HG03432 (cell line): ENCODE measurements around the gene TPCN1.
"Not testable (repeated sequence)": the region's sequence is repeated elsewhere in the genome, so short reads cannot be mapped to it uniquely, and the experiment has no call there.

ENCODE experiments used
- ATAC-seq: cut with Tn5 transposase; IDR thresholded peaks from one replicate; pipeline ENCODE4 v1.9.1; 2021; ENCODE audit warnings: mild to moderate bottlenecking, moderate library complexity; ENCODE audit not compliant: unreplicated experiment

TPCN1 gene

DNA sequence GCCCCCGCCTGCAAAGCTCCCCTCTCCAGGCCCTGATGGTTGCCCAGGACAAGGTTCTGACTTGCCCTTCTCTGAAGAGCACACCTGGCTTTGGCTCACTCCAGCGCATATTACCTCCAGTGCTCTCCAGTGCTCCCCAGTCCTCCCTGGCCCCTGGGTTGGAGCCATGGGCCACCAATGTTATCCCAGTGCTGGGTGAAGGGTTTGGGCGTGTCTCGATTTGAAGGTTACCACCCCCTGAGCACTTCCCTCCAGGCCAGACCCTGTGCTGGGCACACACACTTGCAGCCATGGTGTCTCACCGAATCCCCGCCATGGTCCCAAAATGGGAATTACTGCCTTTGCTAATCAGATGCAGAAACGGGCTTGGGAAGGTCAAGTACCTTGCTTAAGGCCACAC lies 24.7 kb upstream of the TPCN1 start:
- no peak for ATAC-seq

DNA sequence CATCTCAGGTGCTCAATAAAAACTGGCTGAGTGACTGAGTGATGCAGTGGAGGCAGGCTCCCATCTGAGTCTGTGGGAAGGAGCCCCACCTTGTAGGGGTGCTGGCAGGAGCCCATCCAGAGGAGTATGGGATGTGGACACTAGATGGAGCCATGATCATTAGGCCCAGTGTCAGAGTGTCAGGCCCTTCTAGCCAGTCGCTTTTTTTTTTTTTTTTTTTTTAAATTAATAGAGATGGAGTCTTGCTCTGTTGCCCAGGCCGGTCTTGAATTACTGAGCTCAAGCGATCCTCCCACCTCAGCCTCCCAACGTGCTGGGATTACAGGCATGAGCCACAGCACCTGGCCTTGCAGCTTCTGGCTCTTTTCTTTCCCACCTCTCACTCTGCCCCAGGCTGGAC lies 24.3 kb upstream of the TPCN1 start:
- ATAC-seq = peak; percentile 81

DNA sequence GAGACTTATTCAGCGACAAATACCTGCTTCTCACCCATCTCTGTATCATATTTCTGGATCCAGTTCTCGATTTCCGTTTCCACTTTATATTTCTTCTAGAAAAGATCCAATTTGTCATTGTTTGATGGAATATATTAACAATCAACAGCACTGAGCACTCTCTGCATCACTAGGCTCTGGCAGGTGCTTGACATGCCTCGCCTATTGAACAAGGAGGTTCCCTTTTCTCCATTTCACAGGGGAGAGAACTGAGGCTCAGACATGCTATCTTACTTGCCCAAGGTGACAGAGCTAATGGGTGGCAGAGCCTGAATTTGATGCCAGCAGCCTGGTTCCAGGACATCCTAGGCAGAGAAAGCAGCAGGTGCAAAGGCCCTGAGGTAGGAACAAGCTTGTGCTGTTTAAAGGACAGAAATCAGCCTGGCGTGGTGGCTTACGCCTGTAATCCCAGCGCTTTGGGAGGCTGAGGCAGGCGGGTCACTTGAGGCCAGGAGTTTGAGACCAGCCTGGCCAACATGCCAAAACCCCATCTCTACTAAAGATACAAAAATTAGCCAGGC lies 23.7 kb upstream of the TPCN1 start:
- ATAC-seq = no peak

DNA sequence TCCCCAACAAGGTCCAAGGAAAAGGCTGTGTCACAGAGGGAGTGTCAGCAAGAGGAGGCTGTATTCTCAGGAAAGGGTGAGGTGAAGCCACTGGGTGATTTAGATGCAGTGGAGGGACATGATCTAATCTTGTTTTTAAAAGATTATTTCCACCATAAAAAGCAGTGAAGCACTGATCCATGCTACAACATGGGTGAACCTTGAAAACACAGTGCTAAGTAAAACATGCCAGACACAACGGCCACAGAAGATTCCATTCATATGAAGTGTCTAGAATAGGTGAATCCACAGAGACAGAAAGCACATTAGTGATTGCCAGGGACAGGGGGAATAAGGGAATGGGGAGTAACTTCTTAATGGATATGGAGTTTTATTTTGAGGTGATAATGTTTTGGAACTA lies 23.0 kb upstream of the TPCN1 start:
- ATAC-seq = no peak

DNA sequence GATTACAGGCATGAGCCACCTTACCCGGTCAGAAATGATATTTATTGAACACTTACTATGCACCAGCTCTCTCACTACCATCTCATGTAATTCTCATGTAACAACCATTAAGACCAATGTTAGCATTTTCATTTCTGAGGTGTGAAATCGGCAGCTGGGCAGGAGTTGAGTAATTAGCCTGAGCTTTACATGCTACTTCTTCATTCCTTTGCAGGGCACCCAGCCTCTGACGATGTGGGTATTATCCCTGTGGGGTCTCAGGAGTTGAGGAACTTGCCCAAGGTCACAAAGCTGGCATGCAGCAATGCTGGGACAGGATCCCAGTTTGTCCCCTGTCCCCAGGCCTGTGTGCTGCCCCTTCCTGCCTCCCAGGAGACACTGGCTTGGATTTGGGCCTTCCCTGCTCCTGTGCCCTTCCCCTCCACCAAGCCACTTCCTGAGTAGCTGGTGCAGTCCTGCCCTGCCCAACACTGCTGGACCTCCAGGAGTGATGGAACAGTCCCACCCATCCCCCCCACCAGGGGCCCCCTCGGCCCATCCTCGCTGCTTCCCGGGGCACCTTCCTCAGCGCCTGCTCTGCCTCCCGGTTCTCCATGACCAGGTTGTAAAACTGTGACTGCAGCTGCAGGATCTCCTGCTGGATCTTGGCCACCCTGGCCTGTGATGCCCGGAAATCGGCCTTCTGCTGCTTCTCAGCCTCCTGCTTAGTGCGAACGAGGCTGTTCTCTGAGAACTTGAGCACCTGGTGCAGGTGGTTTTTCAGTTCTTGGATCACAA lies 21.1 kb upstream of the TPCN1 start:
- ATAC-seq = no peak

DNA sequence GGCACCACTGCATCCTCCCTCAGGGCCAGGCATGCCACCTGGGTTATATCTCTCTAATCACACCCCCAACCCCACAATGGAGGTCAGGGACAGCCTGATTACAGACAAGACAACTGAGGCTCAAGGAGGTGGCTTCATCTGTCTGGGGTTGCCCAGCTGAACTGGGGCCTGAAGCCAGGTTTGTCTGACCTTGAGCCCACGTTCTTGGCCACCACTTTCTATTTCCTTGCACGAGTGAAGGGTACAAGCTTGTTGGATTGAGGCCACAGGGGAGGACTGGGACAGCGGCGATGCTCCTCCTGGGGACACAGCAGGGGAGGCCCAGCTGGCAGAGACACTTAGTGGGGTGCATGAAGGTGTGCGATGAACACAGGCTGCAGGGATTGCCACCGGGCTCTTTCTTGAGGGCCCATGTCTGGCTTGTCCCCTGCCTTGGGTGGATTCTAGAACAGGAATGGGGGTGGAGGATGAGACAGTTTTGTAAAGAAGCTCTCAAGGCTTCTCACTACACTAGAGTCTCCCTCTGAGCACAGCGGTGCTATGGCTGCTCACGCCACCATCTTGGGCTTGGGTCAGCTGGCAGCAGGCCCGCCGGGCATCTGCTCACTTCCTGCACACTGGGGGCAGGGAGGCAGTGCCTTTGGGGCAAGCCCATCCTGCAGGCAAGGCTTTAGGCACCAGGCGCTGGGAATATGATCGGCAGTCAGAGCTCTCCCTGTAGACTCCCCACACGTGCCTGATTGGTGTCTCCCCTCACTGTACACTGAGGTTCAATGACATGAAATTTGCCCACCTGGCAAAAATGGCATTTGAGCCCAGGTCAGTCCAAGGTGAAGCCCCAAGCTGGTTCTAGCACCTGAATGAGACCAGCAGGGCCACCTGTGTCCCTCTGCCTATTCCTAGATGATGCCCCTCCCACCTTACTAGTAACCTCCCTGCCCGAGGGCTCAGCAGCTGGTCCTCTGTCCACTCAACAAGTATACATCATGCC lies 19.8 kb upstream of the TPCN1 start:
- no peak for ATAC-seq

DNA sequence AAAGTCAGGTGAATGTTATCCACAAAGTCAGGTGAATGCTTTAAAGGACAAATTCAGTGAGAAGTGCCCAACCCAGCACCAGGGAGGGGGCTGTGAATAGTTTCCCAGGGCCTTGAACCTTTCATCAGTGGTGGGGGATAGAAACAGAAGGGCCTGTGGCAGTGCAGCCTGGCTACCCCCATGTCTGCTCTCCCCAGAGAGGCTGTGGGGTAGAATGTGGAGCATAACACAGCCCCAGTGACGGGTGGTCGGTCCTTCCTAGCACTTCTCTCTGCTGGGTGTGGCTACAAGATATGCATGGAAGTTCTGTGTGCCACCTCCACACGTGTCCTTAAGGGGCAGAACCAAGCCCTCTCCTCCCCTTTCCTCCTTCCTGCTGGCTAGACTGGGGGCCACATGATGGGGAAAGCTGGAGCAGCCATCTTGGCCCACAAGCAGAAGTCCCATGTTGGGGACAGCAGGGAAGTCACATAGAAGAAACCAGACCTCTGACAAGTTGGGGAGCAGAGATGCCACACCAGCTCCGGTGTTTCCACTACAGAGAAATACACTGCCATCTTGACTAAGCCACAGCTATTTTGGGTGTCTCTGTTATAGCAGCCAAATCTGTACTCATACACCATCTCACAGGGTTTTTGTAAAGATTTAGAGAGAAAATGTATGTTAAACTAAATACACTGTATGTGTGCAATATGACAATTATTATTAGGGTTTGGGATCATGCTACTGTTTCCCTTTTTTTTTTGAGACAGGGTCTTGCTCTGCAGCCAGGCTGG lies 18.8 kb upstream of the TPCN1 start:
- ATAC-seq = no peak

DNA sequence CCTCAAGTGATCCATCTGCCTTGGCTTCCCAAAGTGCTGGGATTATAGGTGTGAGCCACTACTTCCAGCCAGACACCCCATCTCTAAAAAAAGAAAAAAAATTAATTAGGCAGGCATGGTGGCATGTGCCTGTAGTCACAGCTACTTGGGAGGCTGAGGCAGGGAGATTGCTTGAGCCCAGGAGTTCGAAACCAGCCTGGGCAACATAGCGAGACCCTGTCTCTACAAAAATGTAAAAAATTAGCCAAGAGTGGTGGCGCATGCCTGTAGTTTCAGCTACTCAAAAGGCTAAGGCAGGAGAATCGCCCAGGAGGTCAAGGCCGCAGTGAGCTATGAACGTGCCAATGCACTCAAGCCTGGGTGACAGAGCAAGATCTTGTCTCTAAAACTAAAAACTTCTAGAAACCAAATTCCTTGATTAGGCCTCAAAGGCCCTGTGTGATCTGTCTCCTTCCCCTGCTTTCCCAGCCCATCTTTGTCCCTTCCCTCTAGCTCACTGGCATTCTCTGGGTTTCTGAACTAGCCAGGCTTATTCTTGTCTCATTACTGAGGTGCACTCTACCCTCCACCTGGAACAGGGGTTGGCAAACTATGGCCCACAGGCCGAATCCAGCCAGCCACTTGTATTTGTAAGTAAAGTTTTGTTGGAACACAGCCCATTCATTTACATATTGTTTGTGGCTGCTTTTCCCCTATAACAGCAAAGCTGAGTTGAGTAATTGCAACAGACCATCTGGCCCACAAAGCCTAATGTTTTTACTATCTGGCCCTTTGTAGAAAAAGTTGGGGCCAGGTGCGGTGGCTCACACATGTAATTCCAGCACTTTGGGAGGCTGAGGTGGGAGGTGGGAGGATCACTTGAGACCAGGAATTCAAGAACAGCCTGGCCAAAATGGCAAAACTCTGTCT lies 17.2 kb upstream of the TPCN1 start:
- no peak for ATAC-seq

DNA sequence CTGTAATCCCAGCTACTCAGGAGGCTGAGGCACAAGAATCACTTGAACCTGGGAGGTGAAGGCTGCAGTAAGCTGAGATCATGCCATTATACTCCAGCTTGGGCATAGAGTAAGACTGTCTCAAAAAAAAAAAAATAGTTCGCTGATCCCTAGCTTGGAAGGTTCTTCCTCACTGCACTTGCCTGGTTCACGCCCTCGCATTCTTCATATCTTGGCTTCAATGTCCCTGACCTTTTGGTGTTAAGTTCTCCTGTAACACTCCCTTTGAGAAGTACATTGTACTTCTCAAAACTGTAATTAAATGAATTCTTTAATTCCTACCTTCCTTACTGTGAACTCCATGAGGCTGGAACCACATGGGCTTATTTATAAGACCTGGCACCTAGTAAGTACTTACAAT lies 16.5 kb upstream of the TPCN1 start:
- ATAC-seq = no peak

DNA sequence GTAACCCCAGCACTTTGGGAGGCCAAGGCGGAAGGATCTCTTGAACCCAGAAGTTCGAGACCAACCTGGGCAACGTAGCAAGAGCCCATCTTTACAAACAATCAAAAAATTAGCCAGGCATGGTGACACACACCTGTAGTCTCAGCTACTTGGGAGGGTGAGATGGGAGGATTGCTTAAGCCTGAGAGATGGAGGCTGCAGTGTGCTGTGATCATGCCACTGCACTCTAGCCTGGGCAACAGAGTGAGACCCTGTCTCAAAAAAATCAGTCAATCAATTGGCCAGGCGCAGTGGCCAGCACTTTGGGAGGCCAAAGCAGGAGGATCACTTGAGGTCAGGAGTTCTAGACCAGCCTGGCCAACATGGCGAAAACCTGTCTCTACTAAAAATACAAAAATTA lies 14.5 kb upstream of the TPCN1 start:
- not testable (repeated sequence) for ATAC-seq

DNA sequence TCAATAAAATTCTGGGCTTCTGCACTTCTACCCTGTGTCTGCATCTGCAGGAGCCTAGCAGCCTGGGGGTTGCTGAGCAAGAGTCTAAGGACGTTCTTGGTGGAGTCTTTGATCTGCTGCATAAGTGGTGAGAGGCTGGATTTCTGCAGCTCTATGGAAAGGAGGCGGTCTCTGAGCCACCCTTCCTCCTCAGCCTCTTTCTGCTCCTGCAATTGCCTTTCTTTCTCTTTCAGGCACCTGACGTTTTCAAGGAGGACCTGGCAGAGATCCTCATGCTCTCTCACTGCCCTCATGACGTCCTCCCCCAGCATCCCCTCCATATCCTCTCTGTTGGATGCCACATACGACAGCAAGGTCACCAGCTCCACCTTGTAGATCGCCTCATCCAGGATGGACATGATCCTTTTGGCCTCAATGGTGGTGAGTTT lies 13.6 kb upstream of the TPCN1 start:
- ATAC-seq = peak; percentile 1

DNA sequence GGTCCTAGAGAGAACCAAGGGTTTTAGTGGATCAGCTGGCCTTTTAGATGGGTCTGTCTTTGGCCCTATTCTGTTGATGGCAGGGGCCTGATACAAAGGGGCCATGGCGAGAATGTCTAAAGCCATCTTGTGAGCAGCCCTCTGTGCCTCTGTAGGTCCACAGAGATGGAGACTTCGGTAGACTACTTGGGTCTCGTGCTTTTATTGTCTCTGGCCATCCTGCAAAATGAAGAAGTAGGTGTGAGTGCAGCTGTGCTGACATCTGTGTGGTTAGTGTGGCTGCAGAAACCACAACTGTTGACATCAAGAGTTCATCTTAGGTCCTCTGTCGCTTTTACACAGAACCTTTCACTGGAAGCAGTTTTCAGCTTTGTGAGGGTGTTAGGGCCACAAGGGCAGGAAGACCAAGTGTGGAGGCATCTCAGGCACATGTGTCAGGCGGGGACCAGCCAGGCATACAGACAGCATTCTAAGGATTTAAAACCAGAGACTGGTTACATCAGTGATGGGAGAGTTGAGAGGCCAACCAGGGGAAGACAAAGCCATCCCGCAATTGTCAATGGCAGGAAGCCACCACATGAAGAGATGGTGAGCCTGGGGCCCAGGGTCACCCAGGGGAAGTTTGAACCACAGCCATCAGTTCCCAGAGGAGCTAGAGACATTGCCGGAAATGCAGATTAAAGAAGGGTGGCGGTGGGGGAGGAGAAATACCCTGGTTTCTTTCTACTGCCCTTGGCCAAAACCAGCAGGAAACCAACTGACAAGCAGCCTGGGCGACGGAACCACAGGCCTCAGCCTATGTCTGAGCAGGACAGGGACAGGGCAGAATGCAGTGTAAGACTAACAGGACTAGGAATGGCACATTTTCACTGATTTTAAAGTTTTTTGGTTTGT lies 13.0 kb upstream of the TPCN1 start:
- peak; percentile 79 for ATAC-seq

DNA sequence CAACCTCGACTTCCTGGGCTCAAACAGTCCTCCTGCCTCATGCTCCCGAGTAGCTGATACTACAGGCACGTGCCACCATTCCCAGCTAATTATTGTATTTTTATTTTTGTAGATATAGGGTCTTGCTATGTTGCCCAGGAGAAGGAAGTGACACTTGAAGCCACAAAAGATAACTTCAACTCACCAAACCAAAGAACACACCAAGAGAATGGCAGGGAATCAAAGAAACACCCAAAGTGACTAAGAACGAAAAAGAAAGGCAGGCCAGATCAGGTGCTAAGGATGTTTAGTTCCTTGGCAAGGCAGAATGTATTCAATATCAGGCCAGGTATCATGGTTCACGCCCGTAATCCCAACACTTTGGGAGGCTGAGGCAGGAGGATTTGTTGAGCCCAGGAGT lies 10.1 kb upstream of the TPCN1 start:
- no peak for ATAC-seq

DNA sequence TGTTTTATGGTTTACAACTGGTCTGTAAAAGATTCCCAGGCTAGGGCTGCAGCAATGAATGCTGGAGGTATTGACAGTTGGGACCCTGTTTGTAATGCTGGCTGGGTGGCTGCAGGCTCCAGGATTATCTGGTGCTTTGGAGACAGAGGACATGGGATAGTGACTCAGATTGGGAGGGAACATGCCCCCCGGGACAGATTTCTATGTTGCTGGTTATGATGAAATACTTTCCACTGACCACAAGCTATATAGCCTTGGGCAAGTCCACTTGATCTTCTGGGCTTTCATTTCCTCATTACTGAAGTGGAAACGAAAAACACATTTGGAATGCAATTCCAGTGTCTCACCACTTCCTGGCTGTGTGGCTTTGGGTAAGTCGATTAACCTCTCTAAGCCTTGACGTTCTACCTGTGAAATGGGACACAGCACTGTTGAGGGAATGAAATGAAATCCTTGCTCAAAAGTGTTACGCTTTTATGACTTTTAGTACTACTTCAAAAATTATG lies 6.3 kb upstream of the TPCN1 start:
- ATAC-seq = peak; percentile 55

DNA sequence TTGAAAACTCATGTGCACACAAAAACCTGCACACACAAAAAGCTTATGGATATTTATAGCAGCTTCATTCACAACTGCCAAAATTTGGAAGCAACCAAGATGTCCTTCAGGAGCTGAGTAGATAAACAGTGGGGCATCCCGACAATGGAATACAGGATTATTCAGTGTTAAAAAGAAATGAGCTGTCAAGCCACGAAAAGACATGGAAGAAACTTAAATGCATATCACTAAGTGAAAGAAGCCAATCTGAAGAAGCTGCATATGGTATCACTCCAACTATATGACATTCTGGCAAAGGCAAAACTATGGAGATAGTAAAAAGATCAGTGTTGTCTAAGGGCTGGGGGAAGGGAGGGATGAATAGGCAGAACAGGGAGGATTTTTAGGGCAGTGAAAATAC lies 5.2 kb upstream of the TPCN1 start:
- ATAC-seq = no peak

DNA sequence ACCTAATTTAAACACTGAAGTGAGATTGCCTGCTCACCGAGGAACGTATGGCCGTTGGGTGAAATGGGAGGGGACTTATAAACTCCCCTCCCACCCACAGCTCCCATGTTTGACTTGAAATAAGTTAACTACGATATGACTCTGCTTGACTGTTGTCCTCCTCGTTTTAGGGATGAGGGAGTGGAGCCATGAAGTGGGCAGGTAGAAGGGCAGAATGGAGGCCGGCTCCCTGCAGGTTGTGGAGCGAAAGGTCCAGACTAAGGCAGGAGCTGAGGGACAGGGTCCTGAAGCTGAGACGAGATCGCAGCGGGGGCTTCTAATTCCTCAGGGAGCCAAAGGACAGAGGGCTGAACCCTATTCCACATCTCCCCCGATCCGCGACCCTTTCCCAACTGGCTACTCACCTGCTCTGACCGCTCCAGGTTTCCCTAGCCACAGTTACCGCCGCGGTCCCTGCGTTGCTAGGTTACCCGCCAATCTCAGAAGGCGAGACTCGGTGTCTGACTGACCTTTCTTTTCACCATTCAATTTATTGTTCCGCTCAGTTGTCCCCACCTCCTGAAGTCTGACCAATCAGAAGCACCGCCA lies 577 bp upstream of the TPCN1 start:
- ATAC-seq = no peak

DNA sequence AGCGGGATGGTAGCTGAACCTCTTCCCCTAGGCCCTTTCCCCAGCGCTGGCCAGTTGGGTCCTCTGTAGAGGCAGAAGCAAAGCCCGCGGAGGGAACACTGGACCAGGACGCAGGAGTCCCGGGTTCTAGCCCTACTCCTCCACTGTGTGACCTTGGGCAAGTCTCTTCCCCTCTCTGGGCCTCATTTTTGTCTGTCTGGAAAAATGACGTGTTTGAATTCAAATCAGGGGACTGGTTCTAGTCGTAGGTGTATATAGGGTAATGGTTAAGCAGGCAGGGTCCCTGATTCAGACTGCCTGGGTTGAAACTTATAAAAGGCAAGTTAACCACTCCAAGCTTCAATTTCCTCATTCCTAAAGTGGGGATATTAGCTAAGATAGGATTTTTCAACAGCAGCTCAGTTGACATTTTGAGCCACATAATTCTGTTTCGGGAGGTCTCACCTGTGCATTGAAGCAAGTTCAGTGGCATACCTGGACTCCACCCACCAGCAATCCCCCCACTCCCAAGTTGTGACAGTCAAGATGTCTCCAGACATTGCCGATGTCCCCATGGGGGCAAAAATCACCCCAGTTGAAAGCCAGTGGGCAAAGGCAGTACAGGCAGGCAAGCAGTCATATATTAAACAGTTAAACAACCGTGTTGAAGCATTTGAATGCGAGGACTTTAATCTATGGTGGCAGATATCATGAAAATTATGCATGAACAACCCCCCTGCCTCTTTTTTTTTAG lies 899 bp downstream of the TPCN1 start:
- no peak for ATAC-seq
